ENCODE measurements around the gene GLTPD2.

- no peak for TF ChIP-seq CTCF (IDR thresholded peaks at IDR 0.05)
- no peak for TF ChIP-seq ZFX (IDR thresholded peaks at IDR 0.05; ENCODE audit: borderline replicate concordance)
Observed at GRCh38 chr17:4827399-4827798, 38.6 kb downstream of the GLTPD2 start.
